ENCODE data around the gene PUSL1.

Gene PUSL1

GRCh38 chr1:1285611-1286311 is 22.6 kb upstream of the PUSL1 start:
- no peak for DNase-seq (ENCODE audit: low spot score)
- no peak for TF ChIP-seq CTCF (IDR thresholded peaks at IDR 0.05; ENCODE audit: extremely low read depth, missing control alignments)

- DNase-seq (ENCODE audit: low spot score): no peak
- TF ChIP-seq CTCF (IDR thresholded peaks at IDR 0.05; ENCODE audit: extremely low read depth, missing control alignments): no peak
Measured at GRCh38 chr1:1286313-1287261, 21.8 kb upstream of the PUSL1 start.

- no peak for DNase-seq (ENCODE audit: low spot score)
- TF ChIP-seq CTCF (IDR thresholded peaks at IDR 0.05; ENCODE audit: extremely low read depth, missing control alignments): no peak
Measured at GRCh38 chr1:1287288-1288110, 20.9 kb upstream of the PUSL1 start.

GRCh38 chr1:1290238-1290731 is 18.1 kb upstream of the PUSL1 start:
- DNase-seq (ENCODE audit: low spot score): peak; percentile 83
- peak; percentile 52 for TF ChIP-seq CTCF (IDR thresholded peaks at IDR 0.05; ENCODE audit: extremely low read depth, missing control alignments)

GRCh38 chr1:1291023-1291528 is 17.3 kb upstream of the PUSL1 start:
- DNase-seq (ENCODE audit: low spot score): no peak
- no peak for TF ChIP-seq CTCF (IDR thresholded peaks at IDR 0.05; ENCODE audit: extremely low read depth, missing control alignments)

- DNase-seq (ENCODE audit: low spot score): peak; percentile 91
- peak; percentile 73 for TF ChIP-seq CTCF (IDR thresholded peaks at IDR 0.05; ENCODE audit: extremely low read depth, missing control alignments)
Measured at GRCh38 chr1:1291548-1292441, 16.6 kb upstream of the PUSL1 start.

All from GM20000 (cell line).